LNCAP (cell line): Measurements from ENCODE around the gene TMEM79.

Source experiments
- CTCF ChIP-seq: fragments of 450-650 bp; IDR thresholded peaks from 2 replicates; pipeline ENCODE4 v1.5.1; 2017; ENCODE audit warnings: mild to moderate bottlenecking

Gene TMEM79

GRCh38 chr1:156338180-156338976 is 54.3 kb downstream of the TMEM79 start, which contains the start of the genes CCT3 and TSACC:
CCT3 (minus strand) TSS chr1:156338292; CDS start chr1:156338184, 108 bp downstream.
TSACC (plus strand) TSS chr1:156338526; CDS start chr1:156339758, 1,232 bp downstream.
- no peak for TF ChIP-seq CTCF
